Upper lobe of right lung (tissue), 1 donor: ENCODE measurements around the gene COX10. TPM values are rescaled to one million over a fixed set of nuclear protein-coding genes. Genes with fewer than 3 reads are reported as not detected.

Source experiments
- ATAC-seq: fragments of 200-7000 bp; cut with Tn5 transposase; one replicate; pipeline ENCODE4 v1.9.1; 2020; ENCODE audit warnings: mild to moderate bottlenecking, moderate library complexity
- DNase-seq: peaks from one replicate; pipeline ENCODE4 v3.0.0-alpha.2; 2020
- H3K27ac ChIP-seq: fragments of 200-600 bp; one replicate; pipeline ENCODE4 v1.8.0; 2022
- H3K27me3 ChIP-seq: fragments of 200-600 bp; one replicate; pipeline ENCODE4 v1.8.0; 2022; ENCODE audit warnings: mild to moderate bottlenecking
- H3K36me3 ChIP-seq: fragments of 200-600 bp; one replicate; pipeline ENCODE4 v1.8.0; 2022
- H3K4me1 ChIP-seq: fragments of 200-600 bp; one replicate; pipeline ENCODE4 v1.8.0; 2022
- H3K4me3 ChIP-seq: fragments of 200-600 bp; one replicate; pipeline ENCODE4 v1.8.0; 2022; ENCODE audit warnings: mild to moderate bottlenecking
- H3K9me3 ChIP-seq: fragments of 200-600 bp; one replicate; pipeline ENCODE4 v1.8.0; 2022
- intact Hi-C: fragments of 100-400 bp; cut with DNase I; formaldehyde crosslinking; loops from one replicate; pipeline ENCODE4 v1.11.0; 2022
- total RNA-seq: library from RNA; stranded (reverse); fragmentation: NEBNext Ultra II Directional; extraction: Animal tissue kit (Norgen Biotek cat#: 25700); gene quantifications from one replicate; pipeline ENCODE4 v1.2.1, GENCODE V29; 2021
- TF ChIP-seq, protein P1 (sequence below): fragments of 200-600 bp; IDR thresholded peaks from one replicate; pipeline ENCODE4 v1.8.0; 2022; ENCODE audit warnings: antibody characterized with exemption
- donor health status: DM: no; HTN: yes; CAD: no; lungs with severe emphysema.

Gene COX10
- total RNA-seq, 1 donor from 2014 or later, result 13.5 TPM

DNA sequence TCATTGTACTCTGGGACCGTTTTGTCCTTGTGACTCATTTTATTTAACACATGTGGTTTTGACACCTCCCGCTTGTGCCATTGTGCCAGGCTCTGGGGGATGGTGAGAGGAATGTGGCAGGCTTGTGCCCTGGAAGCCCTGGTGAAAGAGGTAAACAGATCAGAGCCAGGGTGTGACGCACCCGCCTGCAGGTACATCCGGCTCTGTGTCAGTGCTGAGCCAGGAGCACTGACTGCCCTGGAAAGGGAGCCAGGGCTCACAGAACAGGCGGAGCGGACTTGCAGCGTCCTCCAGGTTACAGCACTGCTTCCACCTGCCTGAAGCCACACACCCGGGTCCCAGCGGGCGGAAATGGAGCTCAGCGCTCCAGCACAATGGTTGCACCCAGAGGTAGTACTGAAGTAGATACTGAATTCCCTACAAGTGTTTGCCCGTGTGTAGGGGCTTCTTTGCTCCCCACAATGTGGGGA is 136.7 kb downstream of the COX10 start:
- no peaks in the 10 kb centered on the region for H3K36me3 ChIP-seq
- H3K27me3 ChIP-seq, result no peaks in the 10 kb centered on the region
- peaks cover 17% of the 10 kb centered on the region for H3K4me1 ChIP-seq
- ATAC-seq (peak; percentile 93), DNase-seq (peak; percentile 86)
- H3K9me3 ChIP-seq, result no peaks in the 10 kb centered on the region
- H3K27ac ChIP-seq, result no peak overlapping the region
- TF ChIP-seq, protein P1, sequence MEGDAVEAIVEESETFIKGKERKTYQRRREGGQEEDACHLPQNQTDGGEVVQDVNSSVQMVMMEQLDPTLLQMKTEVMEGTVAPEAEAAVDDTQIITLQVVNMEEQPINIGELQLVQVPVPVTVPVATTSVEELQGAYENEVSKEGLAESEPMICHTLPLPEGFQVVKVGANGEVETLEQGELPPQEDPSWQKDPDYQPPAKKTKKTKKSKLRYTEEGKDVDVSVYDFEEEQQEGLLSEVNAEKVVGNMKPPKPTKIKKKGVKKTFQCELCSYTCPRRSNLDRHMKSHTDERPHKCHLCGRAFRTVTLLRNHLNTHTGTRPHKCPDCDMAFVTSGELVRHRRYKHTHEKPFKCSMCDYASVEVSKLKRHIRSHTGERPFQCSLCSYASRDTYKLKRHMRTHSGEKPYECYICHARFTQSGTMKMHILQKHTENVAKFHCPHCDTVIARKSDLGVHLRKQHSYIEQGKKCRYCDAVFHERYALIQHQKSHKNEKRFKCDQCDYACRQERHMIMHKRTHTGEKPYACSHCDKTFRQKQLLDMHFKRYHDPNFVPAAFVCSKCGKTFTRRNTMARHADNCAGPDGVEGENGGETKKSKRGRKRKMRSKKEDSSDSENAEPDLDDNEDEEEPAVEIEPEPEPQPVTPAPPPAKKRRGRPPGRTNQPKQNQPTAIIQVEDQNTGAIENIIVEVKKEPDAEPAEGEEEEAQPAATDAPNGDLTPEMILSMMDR, result no peak
- H3K4me3 ChIP-seq, result no peak overlapping the region
- intact Hi-C loops, result no loop called here

GRCh38 chr17:14206891-14207290 is 137.6 kb downstream of the COX10 start:
- peaks cover 8% of the 10 kb centered on the region for H3K4me1 ChIP-seq
- H3K4me3 ChIP-seq, result no peak overlapping the region
- no peaks in the 10 kb centered on the region for H3K9me3 ChIP-seq
- H3K27ac ChIP-seq, result no peak overlapping the region
- H3K36me3 ChIP-seq, result no peaks in the 10 kb centered on the region
- TF ChIP-seq, protein P1, result no peak
- no peaks in the 10 kb centered on the region for H3K27me3 ChIP-seq
- ATAC-seq, result no peak
- DNase-seq, result no peak
- intact Hi-C loops, result no loop called here

- no peak for ATAC-seq
- Histone ChIP-seq H3K27me3 (no peaks in the 10 kb centered on the region), H3K36me3 (no peaks in the 10 kb centered on the region), H3K27ac (no peak overlapping the region), H3K4me3 (no peak overlapping the region), H3K4me1 (peaks cover 4% of the 10 kb centered on the region), H3K9me3 (no peaks in the 10 kb centered on the region)
- intact Hi-C loops, result no loop called here
- DNase-seq, result no peak
- TF ChIP-seq, protein P1, result no peak
These were observed 138.5 kb downstream of the COX10 start for GRCh38 chr17:14207791-14208190.

DNA sequence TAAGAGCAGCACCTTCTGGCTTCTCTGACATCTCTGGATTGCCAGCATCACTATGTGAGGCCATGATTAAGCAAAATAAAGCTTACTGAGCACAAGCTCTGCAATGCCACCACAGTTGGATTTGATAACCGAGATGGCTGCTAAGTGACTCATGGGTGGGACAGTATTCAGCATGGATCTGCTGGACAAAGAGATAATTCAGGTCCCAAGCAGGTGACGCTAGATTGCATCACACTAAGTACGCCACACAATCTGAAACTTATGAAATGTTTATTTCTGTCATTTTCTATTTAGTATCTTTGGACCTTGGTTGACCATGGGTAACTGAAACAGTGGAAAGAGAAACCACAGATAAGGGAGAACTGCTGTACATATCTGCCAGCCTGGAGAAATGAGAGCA is 139.9 kb downstream of the COX10 start:
- DNase-seq (no peak), ATAC-seq (no peak)
- intact Hi-C loops, result no loop called here
- Histone ChIP-seq H3K27me3 (no peaks in the 10 kb centered on the region), H3K36me3 (no peaks in the 10 kb centered on the region), H3K4me1 (peaks cover 4% of the 10 kb centered on the region), H3K27ac (no peak overlapping the region), H3K4me3 (no peak overlapping the region), H3K9me3 (no peaks in the 10 kb centered on the region)
- TF ChIP-seq, protein P1, result no peak

DNA sequence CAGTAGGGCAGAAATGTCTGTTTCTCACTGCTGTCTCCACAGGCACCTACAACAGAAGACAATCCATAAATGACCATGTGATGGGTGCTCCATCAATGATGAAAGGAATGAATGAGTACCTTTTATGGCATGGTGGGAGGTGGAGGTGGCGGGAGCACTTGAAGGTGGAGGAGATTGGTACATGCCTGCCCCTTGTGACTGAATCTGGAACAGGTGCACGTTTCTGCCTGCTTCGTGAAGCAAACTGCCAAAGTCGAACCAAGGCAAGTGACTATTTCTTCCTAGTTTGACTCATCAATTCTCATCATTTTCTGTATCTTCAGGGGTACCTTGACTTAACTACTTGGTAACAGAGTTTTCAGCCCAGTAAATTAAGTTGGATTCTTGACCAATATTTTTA is 141.9 kb downstream of the COX10 start:
- intact Hi-C loops, result no loop called here
- H3K4me1 ChIP-seq, result peaks cover 3% of the 10 kb centered on the region
- H3K36me3 ChIP-seq, result no peaks in the 10 kb centered on the region
- H3K27me3 ChIP-seq, result no peaks in the 10 kb centered on the region
- no peak for ATAC-seq
- DNase-seq, result no peak
- TF ChIP-seq, protein P1, result no peak
- no peaks in the 10 kb centered on the region for H3K9me3 ChIP-seq
- no peak overlapping the region for H3K4me3 ChIP-seq
- H3K27ac ChIP-seq, result no peak overlapping the region

DNA sequence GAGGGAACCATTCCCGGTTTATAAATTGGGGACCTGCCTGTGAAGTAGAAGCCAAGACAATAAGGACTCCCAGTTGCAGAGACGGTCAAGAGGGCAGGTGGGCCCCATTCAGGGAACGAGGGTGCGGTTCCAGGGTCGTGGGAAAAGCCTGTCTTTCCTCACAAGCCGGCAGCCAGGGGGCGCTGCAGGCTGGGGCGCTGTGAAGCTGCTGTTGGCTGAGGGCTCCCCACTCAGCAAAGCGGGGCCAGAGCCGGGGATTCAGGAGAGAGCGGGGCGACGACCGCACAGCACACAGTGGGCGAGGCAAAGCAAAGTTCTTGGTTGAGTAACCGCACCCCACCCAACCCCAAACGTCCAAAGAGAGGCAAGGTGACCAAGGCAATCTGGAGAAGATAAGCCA is 142.5 kb downstream of the COX10 start:
- Histone ChIP-seq H3K4me3 (no peak overlapping the region), H3K36me3 (no peaks in the 10 kb centered on the region), H3K27ac (no peak overlapping the region), H3K9me3 (no peaks in the 10 kb centered on the region), H3K27me3 (no peaks in the 10 kb centered on the region), H3K4me1 (no peaks in the 10 kb centered on the region)
- peak; percentile 72 for DNase-seq
- TF ChIP-seq, protein P1, result peak; percentile 48
- ATAC-seq, result peak; percentile 51
- intact Hi-C loops, result no loop called here
